Gastroesophageal sphincter (tissue), 4 donors: ENCODE data around the gene GPX4. TPM values are rescaled to one million over a fixed set of nuclear protein-coding genes. Genes with fewer than 3 reads are reported as not detected.
A peak's percentile ranks its signal among the peaks of the same experiment; 100 is the strongest.

Experiments
- ATAC-seq: fragments of 150-250 bp; one replicate; pipeline ENCODE4 v1.9.1; 2016; ENCODE audit warnings: mild to moderate bottlenecking, moderate library complexity
- H3K27ac ChIP-seq, 4 donors: fragments of 200-600 bp; sonication (generic) in 3 of 4; 1 replicate in 3 of 4; 2 replicates in 1 of 4; pipeline ENCODE4 v1.5.1; 2016 to 2019
- H3K27me3 ChIP-seq: fragments of 200-600 bp; sonication (generic); one replicate; pipeline ENCODE4 v1.5.1; 2019
- H3K36me3 ChIP-seq, 2 donors: fragments of 200-600 bp; sonication (generic); one replicate each; pipeline ENCODE4 v1.5.1; 2019; ENCODE audit warnings: control low read depth in 1 of 2
- H3K4me1 ChIP-seq, 3 donors: fragments of 200-600 bp; sonication (generic); 1 replicate in 2 of 3; 2 replicates in 1 of 3; pipeline ENCODE4 v1.5.1; 2016 to 2019; ENCODE audit warnings: control low read depth in 2 of 3
- H3K4me3 ChIP-seq, 2 donors: fragments of 200-600 bp; sonication (generic); one replicate each; pipeline ENCODE4 v1.5.1; 2019; ENCODE audit warnings: mild to moderate bottlenecking in 1 of 2, moderate library complexity in 1 of 2
- H3K9me3 ChIP-seq, 3 donors: fragments of 200-600 bp; sonication (generic); one replicate each; pipeline ENCODE4 v1.5.1; 2017 to 2019; ENCODE audit warnings: control low read depth in 2 of 3
- CTCF ChIP-seq, 4 experiments: fragments of 200-600 bp in 2 of 4; fragments of 450-650 bp in 2 of 4; sonication (generic) in 1 of 4; IDR thresholded peaks; one replicate each; pipeline ENCODE4 v1.5.1; 2017 to 2019; ENCODE audit warnings: antibody characterized with exemption in 4 of 4, mild to moderate bottlenecking in 2 of 4, moderate library complexity in 2 of 4
- EP300 ChIP-seq: sonication (generic); formaldehyde crosslinking; IDR thresholded peaks from one replicate; pipeline ENCODE4 v1.6.1; 2017; ENCODE audit warnings: antibody characterized with exemption, mild to moderate bottlenecking
- POLR2A ChIP-seq, 2 donors: fragments of 450-650 bp; IDR thresholded peaks; one replicate each; pipeline ENCODE4 v1.6.1; 2017; ENCODE audit warnings: antibody characterized with exemption in 2 of 2, mild to moderate bottlenecking in 2 of 2, moderate library complexity in 1 of 2
- POLR2AphosphoS5 ChIP-seq: sonication (generic); formaldehyde crosslinking; IDR thresholded peaks from one replicate; pipeline ENCODE4 v1.6.1; 2017; ENCODE audit warnings: antibody characterized with exemption
- WGBS, 2 donors: methylation state at CpG; one replicate each; pipeline ENCODE4 v1.1.5; 2018; ENCODE audit warnings: low coverage in 1 of 2; 5-methylcytosine and 5-hydroxymethylcytosine counted together
- total RNA-seq, 4 donors: library from RNA; depleted of rRNA; stranded (reverse); fragments of >200 nt; gene quantifications; one replicate each; pipeline ENCODE4 v1.1.0, GENCODE V29; 2016

The GPX4 gene
- total RNA-seq, 4 donors from 2014 or later = 311 to 452 (median 349) TPM

GRCh38 chr19:1065606-1066109 lies 38.1 kb upstream of the GPX4 start:
- no CpG with 5 or more reads among the region's 17 CpGs for WGBS, 2 donors
- Histone ChIP-seq H3K36me3 (no peaks in the 10 kb centered on the region), H3K4me3 (no peak overlapping the region), H3K27ac (no peak overlapping the region), H3K27me3 (peaks cover 67% of the 10 kb centered on the region), H3K9me3 (no peaks in the 10 kb centered on the region), H3K4me1 (peaks cover 0 to 46% (median 21%) of the 10 kb centered on the region in 3 donors)
- TF ChIP-seq EP300 = no peak
- TF ChIP-seq POLR2AphosphoS5 = no peak
- no peak for TF ChIP-seq POLR2A (IDR thresholded peaks at IDR 0.05)
- no peak for TF ChIP-seq CTCF (IDR thresholded peaks at IDR 0.05)
- no peak for ATAC-seq

GRCh38 chr19:1066251-1066747 lies 37.5 kb upstream of the GPX4 start:
- no peak for TF ChIP-seq CTCF (IDR thresholded peaks at IDR 0.05)
- no peak for TF ChIP-seq EP300
- no peak for TF ChIP-seq POLR2AphosphoS5
- no peak for TF ChIP-seq POLR2A (IDR thresholded peaks at IDR 0.05)
- Histone ChIP-seq H3K27me3 (peaks cover 73% of the 10 kb centered on the region), H3K27ac (no peak overlapping the region), H3K4me3 (peak overlapping the region in 1 of 2 donors; percentile 49), H3K9me3 (no peaks in the 10 kb centered on the region), H3K36me3 (no peaks in the 10 kb centered on the region), H3K4me1 (peaks cover 0 to 53% (median 21%) of the 10 kb centered on the region in 3 donors)
- 70% methylated on average over 2 of the region's 17 CpGs; no CpG with 5 or more reads in 1 of the 2 donors for WGBS, 2 donors
- ATAC-seq = no peak

GRCh38 chr19:1066748-1067340 lies 37.0 kb upstream of the GPX4 start, which contains the start of gene ARHGAP45:
Gene ARHGAP45, plus strand, starts transcription at chr19:1067167. Its CDS starts 239 bp downstream, at chr19:1067406.
- Histone ChIP-seq H3K27ac (peak within 1 kb of the TSS in 3 of 4 donors; percentile 37 to 66 (median 47)), H3K36me3 (no peaks in the 10 kb centered on the region), H3K4me1 (peaks cover 0 to 58% (median 21%) of the 10 kb centered on the region in 3 donors), H3K4me3 (peak within 1 kb of the TSS; percentile 15 to 49), H3K27me3 (peaks cover 78% of the 10 kb centered on the region), H3K9me3 (no peaks in the 10 kb centered on the region)
- WGBS, 2 donors = no CpG with 5 or more reads among the region's 61 CpGs
- no peak for ATAC-seq
- TF ChIP-seq POLR2A (IDR thresholded peaks at IDR 0.05) (peak in 1 of 2 donors; percentile 12), EP300 (no peak)

- peak overlapping the region; percentile 15 to 49 for H3K4me3 ChIP-seq
- H3K27me3 ChIP-seq = peaks cover 83% of the 10 kb centered on the region
- ATAC-seq = no peak
- peaks cover 0 to 61% (median 21%) of the 10 kb centered on the region in 3 donors for H3K4me1 ChIP-seq
- H3K9me3 ChIP-seq = no peaks in the 10 kb centered on the region
- H3K27ac ChIP-seq = peak overlapping the region in 3 of 4 donors; percentile 37 to 66 (median 47)
- no peaks in the 10 kb centered on the region for H3K36me3 ChIP-seq
- 0% methylated on average over 7 to 12 of the region's 38 CpGs for WGBS, 2 donors
- TF ChIP-seq POLR2A (IDR thresholded peaks at IDR 0.05) (no peak), EP300 (no peak), POLR2AphosphoS5 (no peak), CTCF (IDR thresholded peaks at IDR 0.05) (no peak)
Observed at GRCh38 chr19:1067341-1067957, 36.3 kb upstream of the GPX4 start.
